IMR-90 (cell line): ENCODE data around the gene DCP2. TPM values are rescaled to one million over a fixed set of nuclear protein-coding genes. Genes with fewer than 3 reads are reported as not detected.
A peak's percentile ranks its signal among the peaks of the same experiment; 100 is the strongest.

ENCODE experiments used
- ATAC-seq: fragments of 200-7000 bp; cut with Tn5 transposase; 2 replicates; pipeline ENCODE4 v1.9.1; 2020; ENCODE audit warnings: low read depth, mild to moderate bottlenecking, moderate library complexity
- BruUV-seq: library from RNA; stranded (reverse); fragments of 400-500 nt; replicated peaks from 2 replicates; lab custom pipeline; 2021; lab: Mats Ljungman, UMichigan
- CTCF ChIA-PET: fragments of 300-600 bp; formaldehyde crosslinking; extraction: SDS; loops from one replicate; lab custom pipeline; 2021; ENCODE audit warnings: antibody characterized with exemption; lab: Yijun Ruan, JAX
- POLR2A ChIA-PET: fragments of 300-600 bp; sonication (Branson Sonifier 250); formaldehyde crosslinking; loops from one replicate; lab custom pipeline; 2022; ENCODE audit warnings: antibody characterized with exemption; ENCODE audit not compliant: unreplicated experiment; lab: Charles Lee
- DNase-seq: peaks from one replicate; pipeline ENCODE4 v3.0.0; 2013
- H2AFZ ChIP-seq: replicated peaks from 2 replicates; pipeline ENCODE3; 2013; ENCODE audit warnings: low read length, mild to moderate bottlenecking; ENCODE audit not compliant: poor library complexity
- H2AK5ac ChIP-seq: 2 replicates; pipeline ENCODE4 v1.6.1; 2013; ENCODE audit warnings: low read depth, low read length, inconsistent platforms
- H2AK9ac ChIP-seq: replicated peaks from 2 replicates; pipeline ENCODE3; 2013; ENCODE audit warnings: mild to moderate bottlenecking, low read depth, low read length, moderate library complexity; ENCODE audit not compliant: poor library complexity
- H2BK120ac ChIP-seq: 2 replicates; pipeline ENCODE4 v1.6.1; 2013; ENCODE audit warnings: low read depth, low read length, inconsistent platforms
- H2BK15ac ChIP-seq: 3 replicates; pipeline ENCODE4 v1.6.1; 2013; ENCODE audit warnings: low read depth, low read length, inconsistent platforms
- H2BK20ac ChIP-seq: 2 replicates; pipeline ENCODE4 v1.6.1; 2013; ENCODE audit warnings: low read depth, mild to moderate bottlenecking, inconsistent platforms, low read length, moderate library complexity
- H2BK5ac ChIP-seq: 2 replicates; pipeline ENCODE4 v1.6.1; 2013; ENCODE audit warnings: mild to moderate bottlenecking, low read depth, low read length, inconsistent platforms; ENCODE audit not compliant: poor library complexity, severe bottlenecking
- H3K14ac ChIP-seq: replicated peaks from 2 replicates; pipeline ENCODE4 v1.6.1; 2013; ENCODE audit warnings: low read depth, low read length, inconsistent platforms
- H3K18ac ChIP-seq: 2 replicates; pipeline ENCODE4 v1.6.1; 2013; ENCODE audit warnings: low read depth, low read length, control low read depth
- H3K23ac ChIP-seq: 2 replicates; pipeline ENCODE4 v1.6.1; 2013; ENCODE audit warnings: low read depth, low read length, inconsistent platforms
- H3K27ac ChIP-seq: 2 replicates; pipeline ENCODE4 v1.5.1; 2013; ENCODE audit warnings: mild to moderate bottlenecking, control low read depth, low read length; ENCODE audit not compliant: insufficient read depth
- H3K27me3 ChIP-seq: 2 replicates; pipeline ENCODE4 v1.6.1; 2013; ENCODE audit warnings: low read length; ENCODE audit not compliant: control insufficient read depth, insufficient read depth
- H3K36me3 ChIP-seq: 2 replicates; pipeline ENCODE4 v1.6.1; 2013; ENCODE audit warnings: low read length, mixed read lengths; ENCODE audit not compliant: control insufficient read depth, insufficient read depth
- H3K4ac ChIP-seq: 2 replicates; pipeline ENCODE4 v1.6.1; 2013; ENCODE audit warnings: low read depth, low read length, inconsistent platforms
- H3K4me1 ChIP-seq: 2 replicates; pipeline ENCODE4 v1.6.1; 2013; ENCODE audit warnings: low read length, mixed read lengths; ENCODE audit not compliant: control insufficient read depth, insufficient read depth
- H3K4me2 ChIP-seq: 2 replicates; pipeline ENCODE4 v1.6.1; 2013; ENCODE audit warnings: low read depth, mild to moderate bottlenecking, control low read depth, low read length, moderate library complexity
- H3K4me3 ChIP-seq: 2 replicates; pipeline ENCODE4 v1.5.1; 2013; ENCODE audit warnings: low read depth, mild to moderate bottlenecking, control low read depth, low read length, moderate library complexity; ENCODE audit not compliant: insufficient read depth
- H3K56ac ChIP-seq: 2 replicates; pipeline ENCODE4 v1.6.1; 2013; ENCODE audit warnings: low read length, inconsistent platforms; ENCODE audit not compliant: insufficient read depth; ENCODE audit errors: extremely low read depth
- H3K79me1 ChIP-seq, 2 experiments: 2 replicates each; pipeline ENCODE4 v1.6.1; 2013; ENCODE audit warnings: low read length in 2 of 2, inconsistent platforms in 1 of 2, low read depth in 1 of 2
- H3K9ac ChIP-seq: 2 replicates; pipeline ENCODE4 v1.6.1; 2013; ENCODE audit warnings: low read depth, low read length, control low read depth
- H3K9me1 ChIP-seq: 2 replicates; pipeline ENCODE4 v1.6.1; 2013; ENCODE audit warnings: low read length, inconsistent platforms; ENCODE audit not compliant: insufficient read depth
- H3K9me3 ChIP-seq: 2 replicates; pipeline ENCODE4 v1.6.1; 2013; ENCODE audit warnings: low read length; ENCODE audit not compliant: control insufficient read depth, insufficient read depth
- H4K20me1 ChIP-seq: 2 replicates; pipeline ENCODE4 v1.6.1; 2013; ENCODE audit warnings: low read length, inconsistent platforms; ENCODE audit not compliant: insufficient read depth
- H4K5ac ChIP-seq: 2 replicates; pipeline ENCODE4 v1.6.1; 2013; ENCODE audit warnings: mild to moderate bottlenecking, low read depth, low read length, control low read depth
- H4K8ac ChIP-seq, 2 experiments: 2 replicates each; pipeline ENCODE4 v1.6.1; 2013; ENCODE audit warnings: low read depth in 2 of 2, low read length in 2 of 2, control low read depth in 1 of 2, inconsistent platforms in 1 of 2
- H4K91ac ChIP-seq: 2 replicates; pipeline ENCODE4 v1.6.1; 2013; ENCODE audit warnings: low read depth, low read length, inconsistent platforms; ENCODE audit not compliant: insufficient read depth
- BHLHE40 ChIP-seq: fragments of 150-350 bp; IDR thresholded peaks from 2 replicates; pipeline ENCODE4 v1.6.1; 2016; ENCODE audit warnings: mild to moderate bottlenecking, low read depth, low read length
- CEBPB ChIP-seq: IDR thresholded peaks from 2 replicates; pipeline ENCODE4 v1.6.1; 2012; ENCODE audit warnings: low read depth, low read length, improper control_type of control experiment
- CHD1 ChIP-seq: IDR thresholded peaks from 2 replicates; pipeline ENCODE4 v1.6.1; 2012; ENCODE audit warnings: low read depth, low read length, improper control_type of control experiment
- FOS ChIP-seq: fragments of 150-350 bp; IDR thresholded peaks from 2 replicates; pipeline ENCODE4 v1.6.1; 2016; ENCODE audit warnings: low read depth, low read length
- MAFK ChIP-seq: IDR thresholded peaks from 2 replicates; pipeline ENCODE4 v1.6.1; 2012; ENCODE audit warnings: low read depth, low read length, improper control_type of control experiment
- MAZ ChIP-seq: IDR thresholded peaks from 2 replicates; pipeline ENCODE4 v1.6.1; 2012; ENCODE audit warnings: low read depth, mild to moderate bottlenecking, low read length, improper control_type of control experiment, moderate library complexity, borderline replicate concordance
- MXI1 ChIP-seq: IDR thresholded peaks from 2 replicates; pipeline ENCODE4 v1.6.1; 2012; ENCODE audit warnings: low read depth, mild to moderate bottlenecking, low read length, moderate library complexity, borderline replicate concordance
- NFE2L2 ChIP-seq: fragments of 150-350 bp; IDR thresholded peaks from 2 replicates; pipeline ENCODE4 v1.6.1; 2016; ENCODE audit warnings: low read depth, mild to moderate bottlenecking, low read length
- POLR2A ChIP-seq: IDR thresholded peaks from 2 replicates; pipeline ENCODE4 v1.6.1; 2012; ENCODE audit warnings: mild to moderate bottlenecking, low read depth, low read length
- RCOR1 ChIP-seq: IDR thresholded peaks from 2 replicates; pipeline ENCODE4 v1.6.1; 2012; ENCODE audit warnings: mild to moderate bottlenecking, low read length, improper control_type of control experiment; ENCODE audit not compliant: insufficient replicate concordance
- RFX5 ChIP-seq: IDR thresholded peaks from 2 replicates; pipeline ENCODE4 v1.8.0; 2012; ENCODE audit warnings: low read depth, mild to moderate bottlenecking, low read length, moderate library complexity
- SMC3 ChIP-seq: fragments of 150-350 bp; IDR thresholded peaks from 2 replicates; pipeline ENCODE4 v1.6.1; 2016; ENCODE audit warnings: low read depth, mild to moderate bottlenecking, antibody characterized with exemption, low read length, moderate library complexity
- WGBS, 2 experiments: methylation state at CpG; one replicate each; pipeline versions ENCODE4 v1.1.5 to v1.1.7; 2013; ENCODE audit warnings: missing lambda C conversion rate in 2 of 2; ENCODE audit not compliant: insufficient read length in 1 of 2; ENCODE audit errors: extremely low coverage in 2 of 2; 5-methylcytosine and 5-hydroxymethylcytosine counted together
- dilution Hi-C: fragments of 300-500 bp; cut with HindIII; formaldehyde crosslinking; loops from one replicate; pipeline ENCODE4 v1.14.3; 2018; ENCODE audit warnings: low sequenced_read_pairs; ENCODE audit not compliant: unreplicated experiment
- in situ Hi-C: fragments of 300-500 bp; cut with MboI; formaldehyde crosslinking; loops from 3 replicates; pipeline ENCODE4 v1.14.3; 2019; ENCODE audit warnings: low sequenced_read_pairs, inconsistent platforms, mixed read lengths
- intact Hi-C: fragments of 100-400 bp; cut with micrococcal nuclease; formaldehyde crosslinking; loops from 2 replicates; pipeline ENCODE4 v1.10.0; 2022
- polyA plus RNA-seq, 3 experiments: library from polyadenylated mRNA; depleted of rRNA; stranded (reverse); fragments of >200 nt; gene quantifications; 2 replicates each; pipeline ENCODE4 v1.2.3, GENCODE V29; 2012; ENCODE audit warnings: low replicate concordance in 1 of 3
- total RNA-seq: library from RNA; depleted of rRNA; stranded (reverse); fragments of >200 nt; gene quantifications from 2 replicates; pipeline ENCODE4 v1.2.3, GENCODE V29; 2012
- TF ChIP-seq, protein P1 (sequence below): fragments of 150-350 bp; IDR thresholded peaks from 2 replicates; pipeline ENCODE4 v1.6.1; 2017; ENCODE audit warnings: mild to moderate bottlenecking, antibody characterized with exemption, low read length, low read depth
- TF ChIP-seq, protein P2 (sequence below): fragments of 150-350 bp; IDR thresholded peaks from 2 replicates; pipeline ENCODE4 v1.6.1; 2016; ENCODE audit warnings: low read depth, mild to moderate bottlenecking, low read length, moderate library complexity, borderline replicate concordance

Gene DCP2
- total and polyA plus RNA-seq, 2 of the 4 experiments (the other 2 are of a cell fraction) = 6.9 to 18.6 TPM

DNA sequence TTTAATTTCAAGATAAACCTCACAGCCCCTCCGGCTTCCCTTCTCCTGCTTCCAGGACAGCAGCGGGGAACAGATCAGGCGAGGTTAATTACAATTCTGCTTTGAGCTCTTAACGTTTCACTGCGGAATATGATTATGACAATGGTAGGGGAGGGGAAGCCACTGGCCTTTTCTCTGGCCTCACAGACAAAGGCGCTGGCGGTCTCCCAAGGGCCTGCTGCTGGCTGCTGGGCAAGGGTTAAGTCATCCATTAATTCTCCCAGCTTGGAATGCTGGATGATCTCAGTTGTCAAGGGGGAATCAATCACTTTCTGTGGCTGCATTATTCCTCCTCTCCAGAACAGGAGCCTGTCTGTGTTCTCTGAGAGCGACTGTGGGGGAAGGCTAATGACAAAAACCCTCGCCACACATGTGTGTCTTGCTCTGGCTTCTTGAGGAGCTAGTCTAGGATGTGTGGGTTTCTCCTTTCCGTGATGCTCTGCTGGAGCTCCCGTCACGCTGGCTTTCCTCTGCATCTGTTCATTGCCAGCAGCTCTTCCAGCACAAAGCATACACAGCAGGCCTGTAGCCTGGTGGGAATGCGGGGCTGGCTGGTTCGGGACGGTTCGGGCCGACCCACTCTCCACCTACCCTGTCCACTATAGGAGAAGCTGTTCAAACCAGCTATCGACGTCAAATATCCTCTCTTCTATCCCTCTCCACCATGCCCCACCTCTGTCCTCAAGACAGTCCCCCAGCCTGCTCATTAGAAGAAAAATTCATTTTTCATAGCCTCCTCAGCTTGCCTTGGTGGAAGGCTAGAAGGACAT is 82.8 kb downstream of the DCP2 start:
- peaks cover 0 to 7% of the 10 kb centered on the region in 2 experiments; a peak in 2 of 4 replicates for H3K79me1 ChIP-seq
- ChIA-PET CTCF (no interaction called here), POLR2A (no interaction called here)
- no peaks in the 10 kb centered on the region for H3K9me3 ChIP-seq
- dilution Hi-C loops = no loop called here
- peak overlapping the region; percentile 1; the same call in 1 of the 2 replicates for H3K18ac ChIP-seq
- in situ Hi-C loops = no loop called here
- WGBS, 2 experiments = no CpG with 5 or more reads among the region's 19 CpGs
- peak overlapping the region; percentile 64 for H2AK5ac ChIP-seq
- peak overlapping the region; percentile 71 for H3K4ac ChIP-seq
- peak overlapping the region; percentile 1; the same call in 1 of the 2 replicates for H2BK120ac ChIP-seq
- peak overlapping the region; percentile 64 for H3K14ac ChIP-seq
- H2AK9ac ChIP-seq = peak overlapping the region; percentile 22
- H4K20me1 ChIP-seq = no peaks in the 10 kb centered on the region
- DNase-seq (peak; percentile 74), ATAC-seq (peak; percentile 64)
- no peak overlapping the region; the same call in 1 of the 2 replicates for H2BK20ac ChIP-seq
- H3K4me2 ChIP-seq = no peak overlapping the region
- no peak overlapping the region for H3K4me3 ChIP-seq
- BruUV-seq = no TSS peak
- peaks cover 13% of the 10 kb centered on the region for H3K9me1 ChIP-seq
- H3K23ac ChIP-seq = no peak overlapping the region; the same call in 1 of the 2 replicates
- peaks cover 18% of the 10 kb centered on the region for H3K4me1 ChIP-seq
- peak overlapping the region; percentile 11; the same call in 1 of the 2 replicates for H4K91ac ChIP-seq
- no peak overlapping the region for H2BK5ac ChIP-seq
- no peaks in the 10 kb centered on the region for H3K27me3 ChIP-seq
- H2BK15ac ChIP-seq = no peak overlapping the region
- H3K36me3 ChIP-seq = peaks cover 49% of the 10 kb centered on the region
- H3K27ac ChIP-seq = no peak overlapping the region
- no peak overlapping the region for H4K8ac ChIP-seq
- no peak overlapping the region for H4K5ac ChIP-seq
- peak overlapping the region; percentile 3 for H2AFZ ChIP-seq
- H3K56ac ChIP-seq = no peak overlapping the region
- no peak overlapping the region; the same call in 1 of the 2 replicates for H3K9ac ChIP-seq
- intact Hi-C loops = loop anchor here (10.0 kb wide), 1 partner anchor 235 kb away; no protein-coding TSS in a partner anchor
- TF ChIP-seq SMC3 = no peak
- TF ChIP-seq CEBPB = no peak
- TF ChIP-seq NFE2L2 = no peak
- no peak for TF ChIP-seq CHD1
- no peak for TF ChIP-seq BHLHE40
- no peak for TF ChIP-seq MXI1
- TF ChIP-seq RCOR1 = no peak
- TF ChIP-seq, protein P1, sequence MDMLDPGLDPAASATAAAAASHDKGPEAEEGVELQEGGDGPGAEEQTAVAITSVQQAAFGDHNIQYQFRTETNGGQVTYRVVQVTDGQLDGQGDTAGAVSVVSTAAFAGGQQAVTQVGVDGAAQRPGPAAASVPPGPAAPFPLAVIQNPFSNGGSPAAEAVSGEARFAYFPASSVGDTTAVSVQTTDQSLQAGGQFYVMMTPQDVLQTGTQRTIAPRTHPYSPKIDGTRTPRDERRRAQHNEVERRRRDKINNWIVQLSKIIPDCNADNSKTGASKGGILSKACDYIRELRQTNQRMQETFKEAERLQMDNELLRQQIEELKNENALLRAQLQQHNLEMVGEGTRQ = no peak
- TF ChIP-seq, protein P2, sequence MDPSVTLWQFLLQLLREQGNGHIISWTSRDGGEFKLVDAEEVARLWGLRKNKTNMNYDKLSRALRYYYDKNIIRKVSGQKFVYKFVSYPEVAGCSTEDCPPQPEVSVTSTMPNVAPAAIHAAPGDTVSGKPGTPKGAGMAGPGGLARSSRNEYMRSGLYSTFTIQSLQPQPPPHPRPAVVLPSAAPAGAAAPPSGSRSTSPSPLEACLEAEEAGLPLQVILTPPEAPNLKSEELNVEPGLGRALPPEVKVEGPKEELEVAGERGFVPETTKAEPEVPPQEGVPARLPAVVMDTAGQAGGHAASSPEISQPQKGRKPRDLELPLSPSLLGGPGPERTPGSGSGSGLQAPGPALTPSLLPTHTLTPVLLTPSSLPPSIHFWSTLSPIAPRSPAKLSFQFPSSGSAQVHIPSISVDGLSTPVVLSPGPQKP = no peak
- TF ChIP-seq RFX5 = no peak
- no peak for TF ChIP-seq FOS
- no peak for TF ChIP-seq MAFK
- TF ChIP-seq POLR2A = no peak
- TF ChIP-seq MAZ = no peak
